ENCODE measurements around the gene NTPCR.
"Not testable (repeated sequence)": the region's sequence is repeated elsewhere in the genome, so short reads cannot be mapped to it uniquely, and the experiment has no call there.

Gene NTPCR

DNA sequence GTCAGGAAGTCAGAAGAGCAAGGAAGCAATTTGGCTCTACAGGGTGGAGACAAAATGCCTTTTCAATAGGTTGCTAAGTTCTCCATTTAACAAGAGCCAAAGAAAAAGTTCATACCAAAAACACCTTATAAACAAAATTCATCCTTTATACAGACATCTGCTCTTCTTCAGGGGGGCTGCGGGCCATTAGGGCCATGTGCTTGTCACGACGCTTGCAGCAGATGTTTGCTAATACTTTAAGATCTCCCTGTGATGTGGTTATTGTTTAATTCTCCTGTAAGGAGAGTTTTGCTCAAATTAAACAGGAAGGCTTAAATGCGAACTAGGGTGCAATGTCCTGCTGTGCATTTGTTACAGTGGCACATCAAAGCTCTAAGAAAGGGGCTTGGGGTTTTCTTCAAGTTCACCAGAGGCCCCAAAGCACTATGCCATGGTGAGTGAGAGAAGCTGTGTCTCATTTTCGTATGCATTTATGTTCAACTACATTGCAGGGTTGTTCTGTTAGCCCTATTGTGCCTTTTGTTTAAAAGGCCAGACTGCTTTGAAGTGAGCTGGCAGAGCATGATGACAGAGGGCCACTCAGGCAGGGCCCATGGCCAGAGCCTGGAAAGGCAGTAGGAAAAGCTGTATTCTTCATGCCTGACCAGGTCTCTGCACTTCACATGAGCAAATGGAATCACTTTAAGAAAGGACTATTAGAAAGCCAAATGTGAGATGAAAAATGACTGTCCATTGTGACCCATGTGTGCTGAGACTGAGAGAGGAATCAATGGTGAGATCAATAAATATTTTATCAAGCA lies 24.8 kb upstream of the NTPCR start:
- TF ChIP-seq, protein P1, sequence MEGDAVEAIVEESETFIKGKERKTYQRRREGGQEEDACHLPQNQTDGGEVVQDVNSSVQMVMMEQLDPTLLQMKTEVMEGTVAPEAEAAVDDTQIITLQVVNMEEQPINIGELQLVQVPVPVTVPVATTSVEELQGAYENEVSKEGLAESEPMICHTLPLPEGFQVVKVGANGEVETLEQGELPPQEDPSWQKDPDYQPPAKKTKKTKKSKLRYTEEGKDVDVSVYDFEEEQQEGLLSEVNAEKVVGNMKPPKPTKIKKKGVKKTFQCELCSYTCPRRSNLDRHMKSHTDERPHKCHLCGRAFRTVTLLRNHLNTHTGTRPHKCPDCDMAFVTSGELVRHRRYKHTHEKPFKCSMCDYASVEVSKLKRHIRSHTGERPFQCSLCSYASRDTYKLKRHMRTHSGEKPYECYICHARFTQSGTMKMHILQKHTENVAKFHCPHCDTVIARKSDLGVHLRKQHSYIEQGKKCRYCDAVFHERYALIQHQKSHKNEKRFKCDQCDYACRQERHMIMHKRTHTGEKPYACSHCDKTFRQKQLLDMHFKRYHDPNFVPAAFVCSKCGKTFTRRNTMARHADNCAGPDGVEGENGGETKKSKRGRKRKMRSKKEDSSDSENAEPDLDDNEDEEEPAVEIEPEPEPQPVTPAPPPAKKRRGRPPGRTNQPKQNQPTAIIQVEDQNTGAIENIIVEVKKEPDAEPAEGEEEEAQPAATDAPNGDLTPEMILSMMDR (IDR thresholded peaks at IDR 0.05; ENCODE audit: insufficient read depth, low read depth, low read length, missing control alignments): no peak
- DNase-seq (ENCODE audit: low read depth): no peak
- H3K4me3 ChIP-seq (ENCODE audit: low read length): no peak overlapping the region

DNA sequence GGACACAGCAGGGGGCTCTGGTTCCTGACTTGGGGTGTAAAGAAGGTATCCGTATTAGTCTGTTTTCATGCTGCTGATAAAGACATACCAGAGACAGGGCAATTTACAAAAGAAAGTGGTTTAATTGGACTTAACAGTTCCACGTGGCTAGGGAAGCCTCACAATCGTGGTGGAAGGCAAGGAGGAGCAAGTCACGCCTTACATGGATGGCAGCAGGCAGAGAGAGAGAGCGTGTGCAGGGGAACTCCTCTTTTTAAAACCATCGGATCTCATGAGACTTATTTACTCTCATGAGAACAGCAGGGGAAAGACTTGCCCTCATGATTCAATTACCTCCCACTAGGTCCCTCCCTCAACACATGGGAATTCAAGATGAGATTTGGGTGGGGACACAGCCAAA lies 23.2 kb upstream of the NTPCR start:
- not testable (repeated sequence) for H3K4me3 ChIP-seq (ENCODE audit: low read length); DNase-seq (ENCODE audit: low read depth)

DNA sequence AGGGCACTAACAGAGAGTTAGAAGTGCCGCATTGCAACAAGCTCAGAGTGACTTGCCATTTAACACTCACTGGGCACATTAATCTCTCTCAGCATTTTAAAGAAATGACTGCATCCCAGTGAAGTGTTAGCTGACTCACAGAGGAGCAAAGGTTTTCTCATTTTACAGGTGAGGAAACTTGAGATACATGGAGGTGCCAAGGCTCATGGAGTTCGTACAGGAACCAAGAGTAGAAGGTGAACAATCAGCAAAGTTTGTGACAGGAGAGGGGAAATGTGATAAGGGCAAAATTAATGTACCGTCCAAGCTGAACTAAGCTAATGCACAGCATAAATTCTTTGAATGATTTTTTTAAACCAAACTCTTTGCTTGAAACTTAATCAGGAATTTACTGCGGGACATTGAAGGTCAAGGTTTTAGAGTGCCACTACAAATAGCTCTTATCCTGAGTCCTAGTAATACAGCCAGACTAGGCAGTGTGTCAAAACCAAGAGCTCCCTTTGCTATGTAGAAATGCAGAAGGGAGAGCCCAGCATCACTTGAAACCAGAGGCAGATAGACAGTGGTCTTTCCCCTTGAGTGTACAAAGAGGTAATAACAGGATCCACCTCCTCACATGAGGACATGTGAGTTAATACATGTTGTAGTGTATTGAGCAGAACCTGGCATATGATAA lies 22.4 kb upstream of the NTPCR start:
- H3K4me3 ChIP-seq (ENCODE audit: low read length): no peak overlapping the region
- TF ChIP-seq, protein P1 (IDR thresholded peaks at IDR 0.05; ENCODE audit: insufficient read depth, low read depth, low read length, missing control alignments): no peak
- peak; percentile 33 for DNase-seq (ENCODE audit: low read depth)

DNA sequence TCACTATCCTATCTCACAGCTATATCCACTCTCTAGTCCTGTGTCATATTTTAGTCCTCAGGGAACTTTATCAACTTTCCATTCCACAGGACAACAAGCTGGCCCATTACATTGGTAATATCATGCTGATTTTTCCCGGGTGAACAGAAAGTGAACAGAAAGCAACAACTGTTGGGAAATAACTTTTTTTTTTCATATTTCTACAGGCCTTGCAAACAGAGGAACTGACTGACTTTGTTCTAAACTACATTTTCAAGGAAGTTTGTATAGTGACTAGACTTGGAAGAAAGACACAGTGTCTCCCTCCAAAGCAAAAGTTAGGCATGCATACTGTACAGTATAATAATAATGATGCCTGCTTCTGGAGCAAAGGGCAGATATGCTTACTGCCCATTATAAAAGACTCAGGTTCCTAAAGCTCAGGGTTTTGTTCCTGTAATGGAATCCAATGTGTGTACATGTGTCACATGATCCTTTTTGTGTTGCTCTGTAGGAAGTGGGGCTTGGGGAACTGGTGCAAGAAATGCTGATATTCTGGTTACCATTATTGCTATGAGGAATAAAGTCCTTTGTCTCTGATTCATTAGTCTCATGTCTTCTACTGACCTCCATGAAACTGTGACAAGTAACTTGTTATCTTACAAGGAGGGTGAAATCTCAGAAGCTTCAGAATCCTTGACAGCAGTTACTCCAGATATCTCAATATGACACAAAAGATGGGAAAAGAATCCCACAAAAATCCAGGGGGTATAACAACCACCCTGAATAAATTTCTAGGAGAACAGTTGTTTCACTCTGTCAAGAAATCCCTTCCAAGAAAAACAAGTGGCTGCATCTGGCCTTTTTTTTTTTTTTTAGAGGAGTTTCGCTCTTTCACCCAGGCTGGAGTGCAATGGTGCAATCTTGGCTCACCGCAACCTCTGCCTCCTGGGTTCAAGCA lies 17.7 kb upstream of the NTPCR start:
- TF ChIP-seq, protein P1 (IDR thresholded peaks at IDR 0.05; ENCODE audit: insufficient read depth, low read depth, low read length, missing control alignments): no peak
- no peak for DNase-seq (ENCODE audit: low read depth)
- H3K4me3 ChIP-seq (ENCODE audit: low read length): no peak overlapping the region

DNA sequence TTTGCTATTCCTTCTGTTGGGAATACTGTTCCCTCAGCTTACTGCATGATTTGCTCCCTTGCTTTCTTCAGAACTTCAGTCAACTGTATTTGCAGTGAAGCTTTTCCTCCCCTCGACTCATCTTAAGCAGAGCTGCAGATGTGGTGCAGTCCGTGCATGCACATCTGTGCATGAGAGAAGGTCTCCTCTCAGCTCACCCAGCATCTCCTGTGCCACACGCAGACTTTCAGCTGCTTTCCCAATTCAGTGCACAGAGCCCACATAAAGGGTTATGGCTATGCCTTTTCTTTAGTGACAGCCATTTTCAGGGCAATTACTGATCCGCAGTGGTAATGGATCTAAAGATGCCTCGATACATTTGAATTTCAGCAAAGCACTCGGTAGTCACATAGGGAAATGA lies 13.5 kb upstream of the NTPCR start:
- TF ChIP-seq, protein P1 (IDR thresholded peaks at IDR 0.05; ENCODE audit: insufficient read depth, low read depth, low read length, missing control alignments): no peak
- DNase-seq (ENCODE audit: low read depth): no peak
- no peak overlapping the region for H3K4me3 ChIP-seq (ENCODE audit: low read length)

DNA sequence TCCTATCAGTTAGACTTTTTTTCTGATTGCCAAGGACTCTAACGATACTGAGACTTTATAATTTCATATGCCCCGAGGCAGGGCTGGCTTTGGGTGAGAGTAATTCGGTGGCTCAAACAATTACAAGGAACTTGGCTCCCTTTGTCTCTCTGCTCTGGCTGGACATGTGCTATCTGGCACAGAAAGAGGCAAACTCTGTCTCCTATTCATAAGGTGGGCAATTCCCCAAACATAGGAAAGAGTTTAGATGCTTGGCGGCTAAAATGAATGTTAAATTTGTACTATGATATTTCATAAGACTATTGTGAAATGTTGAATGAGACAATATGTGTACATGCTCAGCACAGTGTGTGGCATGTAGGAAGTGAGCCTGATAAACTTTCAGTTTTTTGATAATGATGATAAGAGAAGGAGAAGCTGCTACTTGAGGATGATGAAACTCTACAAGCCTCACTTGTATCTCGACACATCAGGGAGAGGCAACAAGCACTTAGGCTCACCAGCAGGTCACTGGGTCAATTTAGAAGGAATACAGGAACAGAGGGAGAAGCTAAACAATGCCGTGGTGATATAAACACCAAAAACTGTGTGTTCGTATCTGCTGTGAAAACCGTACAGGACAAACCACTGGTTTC lies 12.6 kb upstream of the NTPCR start:
- H3K4me3 ChIP-seq (ENCODE audit: low read length): no peak overlapping the region
- TF ChIP-seq, protein P1 (IDR thresholded peaks at IDR 0.05; ENCODE audit: insufficient read depth, low read depth, low read length, missing control alignments): no peak
- peak; percentile 33 for DNase-seq (ENCODE audit: low read depth)

Measured in epithelial cell of esophagus (primary cell).